ENCODE results near the gene CACNA2D3. TPM values are rescaled to one million over a fixed set of nuclear protein-coding genes. Genes with fewer than 3 reads are reported as not detected.

CACNA2D3 gene
- total RNA-seq, 1 donor from 2014 or later, result 10.0 TPM

DNA sequence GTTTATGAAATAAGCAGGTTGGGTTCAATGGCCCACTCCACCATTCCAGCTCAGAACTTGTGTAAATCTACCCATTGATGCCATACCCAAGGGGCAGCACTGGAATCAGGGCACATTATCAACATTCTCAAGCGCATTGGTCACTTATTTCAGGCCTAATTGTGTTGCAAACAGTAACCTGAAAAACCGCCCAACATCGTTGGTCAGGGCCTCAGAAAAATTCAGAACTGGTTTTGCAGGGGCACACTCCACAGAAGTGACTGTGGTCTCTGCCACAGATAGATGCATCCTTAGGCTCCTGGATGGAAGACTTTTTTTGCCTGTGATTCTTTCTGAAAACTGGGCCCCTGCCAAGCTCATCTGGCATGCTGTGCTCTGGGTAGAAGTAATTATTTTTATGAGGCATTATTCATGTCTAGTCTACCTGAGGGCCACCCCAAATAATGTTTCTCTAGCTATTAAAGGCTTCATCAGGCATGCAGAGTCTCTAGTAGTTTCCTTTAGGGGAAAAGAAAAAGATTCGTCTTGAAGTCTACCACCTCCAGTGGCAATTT is 827.2 kb downstream of the CACNA2D3 start:
- no peak for DNase-seq
- H3K9me3 Mint-ChIP-seq (ENCODE audit: unreplicated experiment), result no peaks in the 10 kb centered on the region
- H3K4me3 Mint-ChIP-seq (ENCODE audit: unreplicated experiment), result no peak overlapping the region
- no peak overlapping the region for H3K27ac Mint-ChIP-seq (ENCODE audit: unreplicated experiment)
- no peaks in the 10 kb centered on the region for H3K36me3 Mint-ChIP-seq (ENCODE audit: unreplicated experiment)
- TF ChIP-seq, protein P1, sequence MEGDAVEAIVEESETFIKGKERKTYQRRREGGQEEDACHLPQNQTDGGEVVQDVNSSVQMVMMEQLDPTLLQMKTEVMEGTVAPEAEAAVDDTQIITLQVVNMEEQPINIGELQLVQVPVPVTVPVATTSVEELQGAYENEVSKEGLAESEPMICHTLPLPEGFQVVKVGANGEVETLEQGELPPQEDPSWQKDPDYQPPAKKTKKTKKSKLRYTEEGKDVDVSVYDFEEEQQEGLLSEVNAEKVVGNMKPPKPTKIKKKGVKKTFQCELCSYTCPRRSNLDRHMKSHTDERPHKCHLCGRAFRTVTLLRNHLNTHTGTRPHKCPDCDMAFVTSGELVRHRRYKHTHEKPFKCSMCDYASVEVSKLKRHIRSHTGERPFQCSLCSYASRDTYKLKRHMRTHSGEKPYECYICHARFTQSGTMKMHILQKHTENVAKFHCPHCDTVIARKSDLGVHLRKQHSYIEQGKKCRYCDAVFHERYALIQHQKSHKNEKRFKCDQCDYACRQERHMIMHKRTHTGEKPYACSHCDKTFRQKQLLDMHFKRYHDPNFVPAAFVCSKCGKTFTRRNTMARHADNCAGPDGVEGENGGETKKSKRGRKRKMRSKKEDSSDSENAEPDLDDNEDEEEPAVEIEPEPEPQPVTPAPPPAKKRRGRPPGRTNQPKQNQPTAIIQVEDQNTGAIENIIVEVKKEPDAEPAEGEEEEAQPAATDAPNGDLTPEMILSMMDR (IDR thresholded peaks at IDR 0.05; ENCODE audit: partially characterized antibody, unreplicated experiment), result no peak
- no peaks in the 10 kb centered on the region for H3K4me1 Mint-ChIP-seq (ENCODE audit: low read depth, unreplicated experiment)
- no peaks in the 10 kb centered on the region for H3K27me3 Mint-ChIP-seq (ENCODE audit: unreplicated experiment)

DNA sequence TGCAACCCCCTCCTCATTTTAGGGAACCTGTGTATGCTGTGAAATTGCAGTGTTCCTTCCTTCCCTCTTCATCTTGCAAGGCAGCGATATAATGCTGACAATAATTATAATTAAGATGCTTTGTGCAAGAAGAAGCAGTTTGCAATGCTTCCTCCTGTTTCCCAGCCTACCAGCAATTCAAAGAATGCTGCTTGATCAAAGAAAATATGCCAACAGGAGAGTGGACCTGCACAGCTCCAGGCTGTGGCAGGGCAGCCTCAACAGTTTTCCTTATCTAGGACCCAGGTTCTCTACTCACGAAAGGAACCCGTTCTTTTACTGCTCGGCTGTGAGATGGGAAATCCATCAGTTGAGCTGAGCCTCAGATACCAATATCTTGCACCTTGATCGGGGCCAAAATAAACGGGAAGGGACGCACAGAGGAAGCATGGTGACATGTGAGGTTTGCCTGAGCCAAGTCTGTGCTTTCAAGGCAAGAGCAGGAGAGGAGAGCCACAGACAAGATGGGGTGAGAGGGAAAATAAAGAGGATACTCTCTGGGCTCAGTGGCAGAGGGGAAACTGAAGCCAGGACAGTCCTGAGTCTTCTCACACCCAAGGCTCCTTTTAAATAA is 828.1 kb downstream of the CACNA2D3 start:
- no peaks in the 10 kb centered on the region for H3K27me3 Mint-ChIP-seq (ENCODE audit: unreplicated experiment)
- H3K4me3 Mint-ChIP-seq (ENCODE audit: unreplicated experiment), result no peak overlapping the region
- no peaks in the 10 kb centered on the region for H3K4me1 Mint-ChIP-seq (ENCODE audit: low read depth, unreplicated experiment)
- no peak for DNase-seq
- H3K36me3 Mint-ChIP-seq (ENCODE audit: unreplicated experiment), result no peaks in the 10 kb centered on the region
- no peaks in the 10 kb centered on the region for H3K9me3 Mint-ChIP-seq (ENCODE audit: unreplicated experiment)
- TF ChIP-seq, protein P1 (IDR thresholded peaks at IDR 0.05; ENCODE audit: partially characterized antibody, unreplicated experiment), result no peak
- no peak overlapping the region for H3K27ac Mint-ChIP-seq (ENCODE audit: unreplicated experiment)

DNA sequence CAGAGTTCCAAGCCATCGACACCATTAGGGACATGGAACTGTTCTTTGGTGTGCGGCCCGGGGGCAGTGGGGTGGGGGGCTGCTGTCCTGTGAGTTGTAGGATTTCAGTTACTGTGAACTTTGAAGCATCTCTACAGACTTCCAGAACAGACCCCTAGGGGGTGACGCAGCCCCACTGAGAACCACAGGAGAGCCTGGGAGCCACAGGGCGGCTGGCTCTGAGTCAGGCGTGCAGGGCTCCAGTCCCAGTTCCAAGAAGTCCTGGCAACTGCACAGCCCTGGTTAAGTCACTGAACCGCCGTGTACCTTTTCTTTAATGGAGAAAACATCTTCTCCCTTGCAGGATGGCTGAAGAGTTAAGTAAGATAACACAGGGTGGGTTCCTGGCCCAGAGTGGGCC is 829.1 kb downstream of the CACNA2D3 start:
- no peaks in the 10 kb centered on the region for H3K36me3 Mint-ChIP-seq (ENCODE audit: unreplicated experiment)
- H3K4me1 Mint-ChIP-seq (ENCODE audit: low read depth, unreplicated experiment), result no peaks in the 10 kb centered on the region
- H3K9me3 Mint-ChIP-seq (ENCODE audit: unreplicated experiment), result no peaks in the 10 kb centered on the region
- no peaks in the 10 kb centered on the region for H3K27me3 Mint-ChIP-seq (ENCODE audit: unreplicated experiment)
- peak; percentile 65 for DNase-seq
- H3K27ac Mint-ChIP-seq (ENCODE audit: unreplicated experiment), result no peak overlapping the region
- H3K4me3 Mint-ChIP-seq (ENCODE audit: unreplicated experiment), result no peak overlapping the region
- TF ChIP-seq, protein P1 (IDR thresholded peaks at IDR 0.05; ENCODE audit: partially characterized antibody, unreplicated experiment), result peak; percentile 39

DNA sequence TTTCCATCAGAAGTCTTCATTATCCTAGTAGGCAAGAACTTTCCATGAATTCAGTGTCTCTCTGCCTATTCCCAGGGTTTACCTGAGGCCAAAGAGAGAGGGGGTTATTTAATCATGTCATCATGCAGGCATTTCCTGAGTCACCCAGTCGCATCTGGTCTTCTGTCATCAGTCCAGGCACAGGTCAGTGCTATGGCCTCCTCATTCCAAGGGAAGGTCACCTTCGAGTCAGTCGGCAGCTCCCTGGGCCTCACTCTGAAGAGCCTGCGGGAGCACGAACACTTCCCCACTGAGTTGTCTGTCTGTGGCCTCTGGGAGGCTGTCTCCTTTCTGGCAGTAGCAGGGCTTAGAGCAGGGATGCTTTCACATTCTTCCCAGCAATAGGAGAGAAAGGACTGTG is 831.7 kb downstream of the CACNA2D3 start:
- Mint-ChIP-seq H3K4me3 (ENCODE audit: unreplicated experiment) (no peak overlapping the region), H3K27me3 (ENCODE audit: unreplicated experiment) (no peaks in the 10 kb centered on the region), H3K9me3 (ENCODE audit: unreplicated experiment) (no peaks in the 10 kb centered on the region)

DNA sequence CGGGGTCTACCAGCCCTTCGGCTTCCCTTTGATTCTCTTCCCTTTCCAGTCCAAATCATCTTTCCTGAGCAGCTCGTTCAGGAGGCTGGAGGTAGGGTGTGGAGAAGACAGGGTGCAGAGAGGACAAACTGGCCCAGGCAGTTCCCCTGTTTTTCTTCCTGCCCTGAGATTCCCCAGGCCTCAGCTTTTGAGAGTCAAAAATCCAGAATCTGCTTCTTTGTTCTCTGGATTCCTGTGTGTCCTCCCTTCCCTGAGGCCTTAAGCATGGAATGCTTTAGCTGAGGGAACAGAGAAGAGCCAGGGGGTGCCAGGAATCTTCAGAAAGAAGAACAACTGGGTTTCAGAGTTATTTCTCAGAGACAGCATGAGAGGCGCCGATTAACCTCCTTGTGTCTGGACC is 832.2 kb downstream of the CACNA2D3 start:
- H3K9me3 Mint-ChIP-seq (ENCODE audit: unreplicated experiment), result no peaks in the 10 kb centered on the region
- H3K4me1 Mint-ChIP-seq (ENCODE audit: low read depth, unreplicated experiment), result no peaks in the 10 kb centered on the region
- TF ChIP-seq, protein P1 (IDR thresholded peaks at IDR 0.05; ENCODE audit: partially characterized antibody, unreplicated experiment), result no peak
- no peak overlapping the region for H3K4me3 Mint-ChIP-seq (ENCODE audit: unreplicated experiment)
- no peak overlapping the region for H3K27ac Mint-ChIP-seq (ENCODE audit: unreplicated experiment)
- H3K36me3 Mint-ChIP-seq (ENCODE audit: unreplicated experiment), result no peaks in the 10 kb centered on the region
- no peak for DNase-seq
- no peaks in the 10 kb centered on the region for H3K27me3 Mint-ChIP-seq (ENCODE audit: unreplicated experiment)

More for the DNA sequence above, 831.7 kb downstream of the CACNA2D3 start:
- Mint-ChIP-seq H3K36me3 (ENCODE audit: unreplicated experiment) (no peaks in the 10 kb centered on the region), H3K27ac (ENCODE audit: unreplicated experiment) (no peak overlapping the region), H3K4me1 (ENCODE audit: low read depth, unreplicated experiment) (no peaks in the 10 kb centered on the region)
- TF ChIP-seq, protein P1 (IDR thresholded peaks at IDR 0.05; ENCODE audit: partially characterized antibody, unreplicated experiment), result no peak
- DNase-seq, result no peak
